HEK293T (cell line): ENCODE results near the gene KLHDC10.

Experiments used
- ARNT ChIP-seq: fragments of 450-650 bp; IDR thresholded peaks from 2 replicates; pipeline ENCODE4 v1.6.1; 2017; ENCODE audit warnings: mild to moderate bottlenecking
- CTBP1 ChIP-seq: fragments of 450-650 bp; IDR thresholded peaks from 2 replicates; pipeline ENCODE4 v1.6.1; 2016; ENCODE audit warnings: borderline replicate concordance
- ELF4 ChIP-seq: fragments of 450-650 bp; IDR thresholded peaks from 2 replicates; pipeline ENCODE4 v1.6.1; 2017; ENCODE audit warnings: antibody characterized with exemption
- FOXA1 ChIP-seq: fragments of 450-650 bp; IDR thresholded peaks from 2 replicates; pipeline ENCODE4 v1.6.1; 2016; ENCODE audit warnings: mild to moderate bottlenecking
- FOXK2 ChIP-seq: fragments of 450-650 bp; IDR thresholded peaks from 2 replicates; pipeline ENCODE4 v1.6.1; 2016; ENCODE audit warnings: mild to moderate bottlenecking
- FOXM1 ChIP-seq: fragments of 450-650 bp; IDR thresholded peaks from 2 replicates; pipeline ENCODE4 v1.6.1; 2017; ENCODE audit warnings: mild to moderate bottlenecking, borderline replicate concordance
- L3MBTL2 ChIP-seq: fragments of 450-650 bp; conservative IDR thresholded peaks from 2 replicates; pipeline ENCODE4 v1.6.1; 2016; ENCODE audit warnings: mild to moderate bottlenecking
- LEF1 ChIP-seq: fragments of 450-650 bp; IDR thresholded peaks from 2 replicates; pipeline ENCODE4 v1.6.1; 2017; ENCODE audit warnings: mild to moderate bottlenecking, borderline replicate concordance
- NFRKB ChIP-seq: fragments of 450-650 bp; IDR thresholded peaks from 2 replicates; pipeline ENCODE4 v1.6.1; 2016; ENCODE audit warnings: mild to moderate bottlenecking, moderate library complexity
- SP1 ChIP-seq: fragments of 450-650 bp; IDR thresholded peaks from 2 replicates; pipeline ENCODE4 v1.6.1; 2017
- SUZ12 ChIP-seq: fragments of 450-650 bp; IDR thresholded peaks from 2 replicates; pipeline ENCODE4 v1.6.1; 2016; ENCODE audit warnings: mild to moderate bottlenecking
- TARDBP ChIP-seq: fragments of 450-650 bp; IDR thresholded peaks from 2 replicates; pipeline ENCODE4 v1.6.1; 2016
- ZNF384 ChIP-seq: fragments of 450-650 bp; IDR thresholded peaks from 2 replicates; pipeline ENCODE4 v1.6.1; 2016
- TF ChIP-seq, protein P1 (sequence below): fragments of 450-650 bp; IDR thresholded peaks from 2 replicates; pipeline ENCODE4 v1.6.1; 2016

DNA sequence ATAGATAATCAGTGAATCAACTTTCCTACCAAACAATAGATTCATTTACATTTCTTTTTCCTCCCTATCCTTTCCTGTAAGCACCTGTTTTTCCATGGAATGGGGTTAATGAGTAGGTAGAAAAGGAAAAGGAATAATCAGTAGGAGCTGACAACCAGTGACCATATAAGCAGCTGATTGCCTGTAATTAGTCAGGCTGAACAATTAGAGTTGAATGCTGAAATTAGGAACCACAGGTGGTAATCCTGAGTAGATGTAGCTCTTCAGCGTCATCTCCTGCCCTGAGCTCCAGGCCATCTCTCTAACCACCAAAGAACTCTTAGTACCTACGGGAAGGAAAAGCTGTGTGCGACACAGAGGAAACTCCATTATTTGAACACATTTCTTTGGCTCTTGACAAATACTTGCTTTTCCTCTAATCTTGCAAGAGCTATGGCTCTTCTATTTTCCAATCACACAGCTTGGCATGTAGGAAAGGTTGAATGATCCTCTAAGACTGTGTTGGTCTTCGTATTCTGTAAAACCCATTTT lies 63.8 kb downstream of the KLHDC10 start:
- no peak for TF ChIP-seq FOXA1
- no peak for TF ChIP-seq ELF4
- TF ChIP-seq, protein P1, sequence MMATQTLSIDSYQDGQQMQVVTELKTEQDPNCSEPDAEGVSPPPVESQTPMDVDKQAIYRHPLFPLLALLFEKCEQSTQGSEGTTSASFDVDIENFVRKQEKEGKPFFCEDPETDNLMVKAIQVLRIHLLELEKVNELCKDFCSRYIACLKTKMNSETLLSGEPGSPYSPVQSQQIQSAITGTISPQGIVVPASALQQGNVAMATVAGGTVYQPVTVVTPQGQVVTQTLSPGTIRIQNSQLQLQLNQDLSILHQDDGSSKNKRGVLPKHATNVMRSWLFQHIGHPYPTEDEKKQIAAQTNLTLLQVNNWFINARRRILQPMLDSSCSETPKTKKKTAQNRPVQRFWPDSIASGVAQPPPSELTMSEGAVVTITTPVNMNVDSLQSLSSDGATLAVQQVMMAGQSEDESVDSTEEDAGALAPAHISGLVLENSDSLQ: no peak
- TF ChIP-seq SP1: no peak
- TF ChIP-seq FOXM1: no peak
- TF ChIP-seq FOXK2: no peak
- TF ChIP-seq ZNF384: no peak
- TF ChIP-seq SUZ12: no peak
- TF ChIP-seq TARDBP: no peak
- TF ChIP-seq ARNT: no peak
- no peak for TF ChIP-seq CTBP1
- no peak for TF ChIP-seq LEF1
- TF ChIP-seq L3MBTL2: no peak
- TF ChIP-seq NFRKB: no peak
